Raji (cell line): ENCODE data around the gene CASP8.

ENCODE experiments used
- POLR2A ChIP-seq: IDR thresholded peaks from 2 replicates; pipeline ENCODE4 v1.6.1; 2011; ENCODE audit warnings: low read depth, low read length, control low read depth; ENCODE audit not compliant: insufficient read depth

CASP8 gene

DNA sequence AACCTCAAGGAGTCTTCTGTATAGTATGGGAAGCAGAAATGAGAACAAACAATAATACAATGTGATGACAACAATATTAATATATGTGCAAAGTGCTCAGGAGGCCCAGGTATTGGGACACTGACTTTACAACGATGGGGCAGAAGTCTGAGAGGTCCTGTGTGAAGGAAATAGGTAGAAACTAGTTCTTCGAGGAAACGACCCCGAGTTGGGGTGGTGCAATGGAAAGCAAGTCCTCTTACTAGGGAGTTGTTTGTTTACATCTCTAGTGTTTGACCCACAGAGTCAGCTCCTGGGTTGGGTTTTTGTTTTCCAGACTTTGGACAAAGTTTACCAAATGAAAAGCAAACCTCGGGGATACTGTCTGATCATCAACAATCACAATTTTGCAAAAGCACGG, 16.2 kb downstream of the CASP8 start:
- no peak for TF ChIP-seq POLR2A

- TF ChIP-seq POLR2A: no peak
Measured at GRCh38 chr2:201279079-201279478, 18.7 kb downstream of the CASP8 start.

DNA sequence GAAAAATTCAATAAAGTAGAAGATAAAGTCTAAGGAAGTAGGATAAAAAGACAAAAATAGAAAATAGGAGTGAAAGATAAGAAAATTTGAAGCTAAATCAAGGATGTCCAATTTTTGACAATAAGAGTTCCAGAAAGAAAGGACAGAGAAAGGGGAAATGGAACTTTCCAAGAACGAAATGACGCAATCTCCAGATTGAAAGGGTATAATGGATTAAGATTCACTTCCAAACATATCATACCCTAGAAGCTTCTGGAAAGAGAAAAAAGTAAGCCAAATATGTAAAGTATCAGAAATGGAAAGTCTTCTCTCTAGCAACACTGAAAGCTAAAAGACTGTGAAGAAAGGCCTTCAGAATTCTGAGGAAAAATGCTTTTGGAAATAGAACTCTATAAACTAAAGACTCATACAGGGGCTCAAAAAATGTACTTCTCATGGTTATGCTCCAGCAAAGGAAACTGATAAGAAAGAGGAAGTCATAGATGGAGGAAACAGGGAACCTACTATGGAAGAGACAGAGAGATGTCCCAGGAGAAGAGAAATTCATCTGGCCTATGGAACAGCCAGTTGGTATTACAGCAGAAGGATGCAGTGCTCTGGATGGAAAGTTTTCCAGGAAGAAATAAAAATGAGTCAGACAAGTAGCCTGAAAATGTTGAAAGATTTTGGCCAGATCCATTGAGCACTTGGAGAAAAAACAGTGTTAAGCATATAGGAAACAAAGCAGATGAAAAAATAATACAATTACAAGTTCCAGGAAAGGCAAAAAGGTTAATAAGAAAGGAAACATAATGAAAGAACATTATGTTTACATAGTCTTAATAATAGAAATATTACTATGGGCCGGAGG, 20.1 kb downstream of the CASP8 start:
- TF ChIP-seq POLR2A: no peak

DNA sequence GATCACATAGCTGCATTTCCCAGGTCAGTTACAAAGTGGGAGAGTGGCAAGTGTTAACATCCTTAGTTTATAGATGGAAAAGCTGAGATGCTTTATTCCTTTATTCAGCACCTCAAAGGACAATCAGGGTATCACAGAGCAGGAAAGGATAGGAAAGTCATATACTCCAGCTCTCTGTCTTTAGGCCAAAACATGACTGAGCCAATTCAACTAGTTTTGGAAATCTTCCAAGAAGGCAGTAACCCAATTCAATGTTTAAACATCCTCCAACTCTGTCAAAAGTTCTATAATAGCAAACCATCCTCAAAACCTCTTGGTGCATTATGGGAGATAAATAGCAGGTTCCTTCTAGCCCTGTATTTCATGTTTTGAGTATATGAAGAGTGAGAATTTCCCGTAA, 25.2 kb downstream of the CASP8 start:
- no peak for TF ChIP-seq POLR2A

GRCh38 chr2:201298462-201299052, 38.2 kb downstream of the CASP8 start:
- TF ChIP-seq POLR2A: no peak

- TF ChIP-seq POLR2A: no peak
Measured at GRCh38 chr2:201307876-201308275, 47.5 kb downstream of the CASP8 start.

DNA sequence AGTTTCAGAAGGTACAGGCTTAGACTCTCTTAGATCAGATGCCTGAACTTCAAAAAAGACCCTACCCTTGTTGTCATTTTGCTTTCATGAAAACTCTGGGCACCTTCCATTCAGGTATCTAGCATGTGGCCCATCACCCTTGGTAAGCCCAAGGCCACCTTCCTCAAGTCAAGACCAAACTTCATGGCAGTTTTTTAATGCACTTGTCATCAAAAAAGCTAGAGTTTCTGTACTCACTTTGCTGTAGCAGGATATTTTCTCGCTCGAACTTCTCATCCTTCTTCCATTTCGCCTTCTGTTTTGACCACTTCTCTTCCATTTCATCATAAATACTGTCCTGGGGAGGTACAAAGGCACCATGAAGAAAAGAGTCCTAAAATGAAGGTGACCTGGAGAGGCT, 48.6 kb downstream of the CASP8 start:
- no peak for TF ChIP-seq POLR2A

DNA sequence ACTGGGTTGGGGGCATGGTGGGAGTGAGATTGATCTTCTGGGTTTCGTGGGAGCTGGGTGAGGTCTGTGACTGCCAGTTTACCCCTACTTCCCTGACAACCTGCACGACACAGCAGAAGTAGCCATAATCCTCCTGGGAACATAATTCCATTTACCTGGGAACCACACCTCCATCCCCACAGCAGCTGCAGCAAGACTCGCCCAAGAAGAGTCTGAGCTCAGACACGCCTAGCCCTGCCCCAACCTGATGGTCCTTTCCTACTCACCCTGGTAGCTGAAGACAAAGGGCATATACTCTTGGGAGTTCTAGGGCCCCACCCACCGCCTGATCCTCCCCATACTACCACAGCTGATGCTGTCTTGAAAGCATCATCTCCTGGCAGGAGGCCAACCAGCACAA, 53.0 kb downstream of the CASP8 start:
- TF ChIP-seq POLR2A: no peak

DNA sequence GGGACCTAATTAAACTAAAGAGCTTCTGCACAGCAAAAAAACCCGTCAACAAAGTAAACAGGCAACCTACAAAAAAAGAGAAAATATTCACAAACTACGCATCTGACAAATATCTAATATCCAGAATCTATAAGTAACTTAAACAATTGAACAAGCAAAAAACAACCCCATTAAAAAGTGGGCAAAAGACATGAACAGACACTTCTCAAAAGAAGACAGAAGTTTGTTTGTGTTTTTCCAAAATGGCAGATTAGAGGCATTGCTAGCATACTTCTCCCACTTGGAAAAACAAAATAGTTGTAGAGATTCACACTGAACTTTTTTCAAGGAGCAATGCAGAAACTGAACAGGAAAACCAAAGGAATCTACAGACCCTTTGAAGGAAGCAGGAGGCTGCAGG, 59.2 kb downstream of the CASP8 start:
- no peak for TF ChIP-seq POLR2A

DNA sequence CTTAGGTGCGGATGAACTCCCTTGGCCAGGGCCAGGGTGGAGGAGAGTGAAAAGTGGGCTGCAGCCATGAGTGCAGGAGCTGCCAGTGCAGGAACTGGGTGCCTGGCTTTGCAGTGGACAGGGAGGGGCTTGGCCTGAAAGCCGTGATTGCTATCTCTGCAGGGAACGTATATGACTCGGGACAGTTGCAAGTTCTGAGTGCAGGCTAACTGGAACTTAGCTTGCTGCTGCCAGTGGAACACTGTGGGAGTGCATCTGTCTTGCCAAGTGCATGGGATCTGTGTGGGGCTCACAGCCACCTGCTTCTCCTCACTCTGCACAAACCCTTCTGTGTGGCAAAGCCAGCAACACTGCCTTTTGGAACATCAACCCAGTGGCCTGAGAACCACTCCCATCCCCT, 59.9 kb downstream of the CASP8 start:
- no peak for TF ChIP-seq POLR2A

- TF ChIP-seq POLR2A: no peak
Measured at GRCh38 chr2:201320701-201321100, 60.4 kb downstream of the CASP8 start.

DNA sequence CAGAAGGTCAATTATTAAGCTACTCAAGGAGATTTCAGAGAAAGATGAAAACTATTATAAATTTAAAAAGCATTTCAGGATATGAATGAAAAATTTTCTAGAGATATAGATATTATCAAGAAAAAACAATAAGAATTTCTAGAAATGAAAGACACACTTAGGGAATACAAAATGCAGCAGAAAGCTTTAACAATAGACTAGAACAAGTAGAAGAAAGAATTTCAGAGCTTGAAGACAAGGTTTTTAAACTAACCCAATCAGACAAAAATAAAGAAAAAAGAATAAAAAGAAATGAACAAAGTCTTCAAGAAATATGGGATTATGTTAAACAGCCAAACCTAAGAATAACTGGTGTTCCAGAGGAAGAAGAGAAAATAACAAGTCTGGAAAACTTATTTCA, 62.4 kb downstream of the CASP8 start:
- no peak for TF ChIP-seq POLR2A

DNA sequence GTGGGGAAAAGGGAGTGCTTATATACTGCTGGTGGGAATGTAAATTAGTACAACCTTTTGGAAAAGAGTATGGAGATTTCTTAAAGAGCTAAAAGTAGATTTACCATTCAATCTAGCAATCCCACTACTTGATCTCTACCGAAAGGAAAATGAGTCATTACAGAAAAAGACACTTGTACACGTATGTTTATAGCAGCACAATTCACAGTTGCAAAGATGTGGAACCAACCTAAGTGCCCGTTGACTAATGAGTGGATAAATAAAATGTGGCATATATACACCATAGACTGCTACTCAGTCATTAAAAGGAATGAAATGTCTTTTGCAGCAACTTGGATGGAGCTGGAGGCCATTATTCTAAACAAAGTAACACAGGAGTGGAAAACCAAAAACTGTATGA, 67.3 kb downstream of the CASP8 start:
- TF ChIP-seq POLR2A: no peak

DNA sequence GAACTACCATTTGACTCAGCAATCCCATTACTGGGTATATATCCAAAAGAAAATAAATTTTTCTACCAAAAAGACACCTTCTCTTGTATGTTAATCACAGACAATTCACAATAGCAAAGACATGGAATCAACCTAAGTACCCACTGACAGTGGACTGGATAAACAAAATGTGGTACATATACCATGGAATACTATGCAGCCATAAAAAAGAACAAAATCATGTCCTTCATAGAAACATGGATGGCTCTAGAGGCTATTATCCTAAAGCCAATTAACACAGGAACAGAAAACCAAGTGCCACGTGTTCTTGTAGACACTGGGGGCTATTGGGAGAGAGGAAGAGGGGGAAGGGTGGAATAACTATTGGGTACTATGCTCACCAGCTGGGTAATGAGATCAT, 69.1 kb downstream of the CASP8 start:
- no peak for TF ChIP-seq POLR2A
